ENCODE data around the gene DBT. TPM values are rescaled to one million over a fixed set of nuclear protein-coding genes. Genes with fewer than 3 reads are reported as not detected.
"Not testable (repeated sequence)": the region's sequence is repeated elsewhere in the genome, so short reads cannot be mapped to it uniquely, and the experiment has no call there.

The DBT gene
- total RNA-seq, 1 experiment from 2014 or later = 3.2 TPM

DNA sequence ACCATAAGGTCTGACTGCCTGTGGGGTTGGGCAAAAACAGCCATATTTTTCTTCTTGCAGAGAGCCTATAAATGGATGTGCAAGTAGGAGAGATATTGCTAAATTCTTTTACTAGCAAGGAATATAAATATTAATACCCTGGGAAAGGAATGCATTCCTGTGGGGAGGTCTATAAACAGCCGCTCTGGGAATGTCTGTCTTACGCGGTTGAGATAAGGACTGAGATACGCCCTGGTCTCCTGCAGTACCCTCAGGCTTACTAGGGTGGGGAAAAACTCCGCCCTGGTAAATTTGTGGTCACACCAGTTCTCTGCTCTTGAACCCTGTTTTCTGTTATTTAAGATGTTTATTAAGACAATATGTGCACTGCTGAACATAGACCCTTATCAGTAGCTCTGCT lies 14.4 kb upstream of the DBT start:
- H3K4me3 ChIP-seq, DNase-seq, H3K27me3 ChIP-seq, H3K9me3 ChIP-seq: not testable (repeated sequence)
- peaks cover 18% of the 10 kb centered on the region for H3K36me3 ChIP-seq

DNA sequence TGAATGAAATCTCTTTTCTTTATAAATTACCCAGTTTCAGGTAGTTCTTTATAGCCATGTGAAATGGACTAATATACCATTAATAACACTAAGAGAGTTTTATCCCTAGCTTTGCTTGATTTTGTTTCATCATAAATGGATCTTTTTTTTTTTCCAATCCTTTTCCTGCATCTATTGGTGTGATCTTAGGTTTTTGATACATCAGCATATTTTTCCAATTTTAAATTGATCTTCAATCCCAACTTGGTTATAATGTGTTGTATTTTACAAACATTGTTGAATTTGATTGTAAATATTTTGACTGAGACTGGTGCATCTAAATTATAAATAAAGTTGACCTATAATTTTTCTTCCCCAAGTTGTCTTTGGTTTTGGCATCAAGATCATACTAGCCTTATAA lies 12.1 kb upstream of the DBT start:
- no peaks in the 10 kb centered on the region for H3K27me3 ChIP-seq
- DNase-seq = no peak
- no peak overlapping the region for H3K4me3 ChIP-seq
- H3K9me3 ChIP-seq = peaks cover 4% of the 10 kb centered on the region; the same call in 1 of the 2 replicates
- H3K36me3 ChIP-seq = no peaks in the 10 kb centered on the region

DNA sequence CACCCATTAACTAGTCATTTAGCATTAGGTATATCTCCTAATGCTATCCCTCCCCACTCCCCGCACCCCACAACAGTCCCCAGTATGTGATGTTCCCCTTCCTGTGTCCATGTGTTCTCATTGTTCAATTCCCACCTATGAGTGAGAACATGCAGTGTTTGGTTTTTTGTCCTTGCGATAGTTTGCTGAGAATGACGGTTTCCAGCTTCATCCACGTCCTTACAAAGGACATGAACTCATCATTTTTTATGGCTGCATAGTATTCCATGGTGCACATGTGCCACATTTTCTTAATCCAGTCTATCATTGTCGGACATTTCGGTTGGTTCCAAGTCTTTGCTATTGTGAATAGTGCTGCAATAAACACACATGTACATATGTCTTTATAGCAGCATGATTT lies 8.8 kb upstream of the DBT start:
- H3K4me3 ChIP-seq, DNase-seq, H3K9me3 ChIP-seq, H3K27me3 ChIP-seq, H3K36me3 ChIP-seq: not testable (repeated sequence)

DNA sequence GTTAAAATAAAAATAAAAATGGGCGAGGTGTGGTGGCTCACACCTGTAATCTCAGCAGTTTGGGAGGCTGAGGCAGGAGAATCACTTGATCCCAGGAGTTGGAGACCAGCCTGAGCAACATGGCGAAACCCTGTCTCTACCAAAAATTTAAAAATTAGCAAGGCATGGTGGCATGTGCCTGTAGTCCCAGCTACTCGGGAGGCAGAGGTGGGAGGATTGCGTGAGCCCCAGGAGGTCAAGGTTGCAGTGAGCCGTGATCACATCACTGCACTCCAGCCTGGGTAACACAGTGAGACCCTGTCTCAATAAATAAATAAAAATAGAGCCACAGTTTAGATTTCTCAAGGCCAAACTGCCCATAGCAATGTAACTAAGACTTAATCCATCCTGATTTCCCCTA lies 6.6 kb upstream of the DBT start:
- not testable (repeated sequence) for H3K9me3 ChIP-seq, H3K36me3 ChIP-seq, H3K4me3 ChIP-seq, H3K27me3 ChIP-seq, DNase-seq

GRCh38 chr1:100253552-100253951 lies 3.9 kb upstream of the DBT start:
- no peak overlapping the region for H3K4me3 ChIP-seq
- H3K27me3 ChIP-seq = peaks cover 7% of the 10 kb centered on the region
- H3K36me3 ChIP-seq = no peaks in the 10 kb centered on the region
- no peaks in the 10 kb centered on the region for H3K9me3 ChIP-seq
- no peak for DNase-seq

GRCh38 chr1:100252901-100253300 lies 3.3 kb upstream of the DBT start:
- Histone ChIP-seq H3K36me3 (no peaks in the 10 kb centered on the region), H3K27me3 (peaks cover 7% of the 10 kb centered on the region), H3K9me3 (no peaks in the 10 kb centered on the region), H3K4me3 (no peak overlapping the region)
- DNase-seq = no peak

GRCh38 chr1:100250807-100251206 lies 1.2 kb upstream of the DBT start:
- Histone ChIP-seq H3K27me3 (peaks cover 7% of the 10 kb centered on the region), H3K4me3 (no peak overlapping the region; the same call in 1 of the 2 replicates), H3K36me3 (no peaks in the 10 kb centered on the region), H3K9me3 (no peaks in the 10 kb centered on the region)
- DNase-seq = no peak

GRCh38 chr1:100250264-100250663 lies 630 bp upstream of the DBT start:
- Histone ChIP-seq H3K36me3 (no peaks in the 10 kb centered on the region), H3K9me3 (no peaks in the 10 kb centered on the region), H3K27me3 (peaks cover 7% of the 10 kb centered on the region), H3K4me3 (peak overlapping the region; percentile 75)
- DNase-seq = no peak

GRCh38 chr1:100249155-100249536 lies 488 bp downstream of the DBT start:
- Histone ChIP-seq H3K9me3 (no peaks in the 10 kb centered on the region), H3K36me3 (no peaks in the 10 kb centered on the region), H3K27me3 (peaks cover 7% of the 10 kb centered on the region), H3K4me3 (peak overlapping the region; percentile 75)
- no peak for DNase-seq

DNA sequence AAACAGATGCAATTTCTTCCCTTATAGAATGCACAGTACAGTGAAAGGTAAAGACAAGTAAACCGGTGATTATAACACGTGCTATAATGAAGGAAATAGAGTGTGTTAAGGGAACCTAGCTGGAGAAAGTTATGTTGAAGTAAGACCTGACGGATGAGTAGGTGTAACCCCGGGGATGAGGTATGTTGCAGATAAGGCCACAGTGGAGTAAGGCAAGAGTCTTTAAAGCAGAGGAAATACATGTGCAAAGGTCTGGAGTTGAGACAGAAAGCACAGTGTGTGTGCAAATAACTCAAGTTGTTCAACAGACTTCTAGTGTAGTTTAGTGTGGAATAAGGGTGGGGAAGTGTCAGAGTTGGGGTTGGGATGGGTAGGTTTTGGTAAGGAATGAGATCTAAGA lies 2.9 kb downstream of the DBT start:
- Histone ChIP-seq H3K27me3 (no peaks in the 10 kb centered on the region), H3K4me3 (no peak overlapping the region), H3K36me3 (no peaks in the 10 kb centered on the region), H3K9me3 (no peaks in the 10 kb centered on the region)
- no peak for DNase-seq

- no peaks in the 10 kb centered on the region for H3K9me3 ChIP-seq
- H3K4me3 ChIP-seq = no peak overlapping the region
- H3K27me3 ChIP-seq = no peaks in the 10 kb centered on the region
- H3K36me3 ChIP-seq = no peaks in the 10 kb centered on the region; the same call in 1 of the 2 replicates
- DNase-seq = no peak
Observed at GRCh38 chr1:100240631-100241030, 9.0 kb downstream of the DBT start.

- Histone ChIP-seq H3K27me3 (no peaks in the 10 kb centered on the region), H3K4me3 (no peak overlapping the region), H3K9me3 (no peaks in the 10 kb centered on the region), H3K36me3 (peaks cover 2% of the 10 kb centered on the region; the same call in 1 of the 2 replicates)
- no peak for DNase-seq
Observed at GRCh38 chr1:100239961-100240360, 9.7 kb downstream of the DBT start.

DNA sequence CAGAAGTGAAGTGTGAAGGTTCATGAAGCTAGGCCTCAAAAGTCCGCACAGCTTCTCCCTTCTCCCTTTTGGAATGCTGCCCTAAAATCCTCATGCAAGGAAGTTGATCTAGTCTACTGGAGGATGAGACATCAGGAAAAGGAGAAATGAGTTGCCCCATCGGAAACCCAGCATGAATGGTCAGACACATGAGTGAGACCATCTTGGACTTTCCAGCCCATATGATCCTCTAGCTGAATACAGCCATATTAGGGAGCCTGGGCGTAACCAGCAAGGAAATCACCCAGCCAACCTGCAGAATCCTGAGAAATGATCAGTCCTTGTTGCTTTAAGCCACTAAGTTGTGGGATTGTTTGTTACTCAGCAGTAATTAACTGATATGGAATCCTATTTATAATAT lies 12.5 kb downstream of the DBT start:
- DNase-seq = no peak
- no peaks in the 10 kb centered on the region for H3K27me3 ChIP-seq
- no peaks in the 10 kb centered on the region for H3K9me3 ChIP-seq
- peaks cover 9% of the 10 kb centered on the region for H3K36me3 ChIP-seq
- no peak overlapping the region for H3K4me3 ChIP-seq

- DNase-seq = no peak
- Histone ChIP-seq H3K4me3 (no peak overlapping the region), H3K9me3 (no peaks in the 10 kb centered on the region), H3K36me3 (peaks cover 9% of the 10 kb centered on the region), H3K27me3 (no peaks in the 10 kb centered on the region)
Observed at GRCh38 chr1:100234432-100234831, 15.2 kb downstream of the DBT start.

DNA sequence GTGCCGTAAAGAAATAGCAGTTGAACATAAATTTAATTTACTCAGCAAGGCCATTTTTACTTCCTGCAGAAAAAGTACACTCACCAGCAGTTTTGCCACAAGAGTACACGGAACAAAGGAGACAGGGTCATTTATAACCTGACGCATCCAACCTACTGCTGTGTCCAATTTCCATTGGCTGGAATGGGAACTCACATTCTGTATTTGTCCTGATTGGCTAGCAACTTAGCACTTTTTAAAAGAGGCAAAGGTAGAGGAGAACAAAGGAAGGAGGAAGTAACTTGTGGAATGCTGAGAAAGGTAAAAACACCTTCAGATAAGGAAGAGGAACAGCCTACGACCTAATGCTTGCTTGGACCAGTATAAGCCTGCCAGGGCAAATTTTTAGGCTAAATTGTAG lies 16.1 kb downstream of the DBT start:
- DNase-seq, H3K27me3 ChIP-seq, H3K9me3 ChIP-seq, H3K4me3 ChIP-seq, H3K36me3 ChIP-seq: not testable (repeated sequence)

DNA sequence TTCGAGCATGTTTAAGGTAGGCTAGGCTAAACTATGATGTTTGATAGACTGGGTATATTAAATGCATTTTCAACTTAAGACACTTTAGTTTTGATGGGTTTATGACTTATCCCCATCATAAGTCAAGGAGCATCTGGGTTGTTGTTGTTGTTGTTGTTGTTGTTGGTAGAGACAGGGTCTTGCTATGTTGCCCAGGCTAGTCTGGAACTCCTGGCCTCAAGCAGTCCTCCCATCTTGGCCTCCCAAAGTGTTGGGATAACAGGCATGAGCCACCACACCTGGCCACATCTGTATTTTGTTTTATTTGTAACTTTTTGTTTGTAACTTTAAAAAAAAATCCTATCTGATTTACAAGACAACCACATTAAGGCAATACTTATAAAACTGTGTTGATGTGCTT lies 17.5 kb downstream of the DBT start:
- no peaks in the 10 kb centered on the region for H3K27me3 ChIP-seq
- peaks cover 9% of the 10 kb centered on the region for H3K36me3 ChIP-seq
- H3K4me3 ChIP-seq = no peak overlapping the region

DNA sequence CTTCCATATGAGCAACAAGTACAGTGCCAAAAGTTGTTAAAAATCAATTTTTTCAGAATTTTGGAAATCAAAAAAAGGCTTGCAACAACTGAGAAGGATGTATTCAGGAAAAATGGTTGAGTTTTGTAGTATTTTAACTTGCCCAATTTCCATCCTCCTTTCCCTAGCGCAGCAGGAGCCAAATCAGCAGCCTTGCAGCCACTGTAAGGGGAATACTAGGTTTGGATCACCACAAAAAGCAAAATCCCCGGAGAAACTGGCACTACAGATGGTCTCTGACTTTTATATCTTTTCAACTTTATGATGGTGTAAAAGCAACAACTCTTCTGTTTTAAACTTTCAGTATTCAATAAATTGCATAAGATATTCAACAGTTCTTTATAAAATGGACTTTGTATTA lies 17.9 kb downstream of the DBT start:
- H3K27me3 ChIP-seq = no peaks in the 10 kb centered on the region
- H3K36me3 ChIP-seq = peaks cover 9% of the 10 kb centered on the region
- H3K4me3 ChIP-seq = no peak overlapping the region

More for the DNA sequence above, 17.5 kb downstream of the DBT start:
- DNase-seq = no peak
- H3K9me3 ChIP-seq = no peaks in the 10 kb centered on the region

GRCh38 chr1:100230765-100231164 lies 18.9 kb downstream of the DBT start:
- no peak for DNase-seq
- Histone ChIP-seq H3K4me3 (no peak overlapping the region), H3K36me3 (peaks cover 9% of the 10 kb centered on the region), H3K27me3 (no peaks in the 10 kb centered on the region), H3K9me3 (no peaks in the 10 kb centered on the region)

More for the DNA sequence above, 17.9 kb downstream of the DBT start:
- DNase-seq = no peak
- H3K9me3 ChIP-seq = no peaks in the 10 kb centered on the region

Data from MG63 (cell line).